ENCODE data around the gene KLHL29. TPM values are rescaled to one million over a fixed set of nuclear protein-coding genes. Genes with fewer than 3 reads are reported as not detected.

Gene KLHL29
- total RNA-seq, 1 donor from 2014 or later, result 5.5 TPM

- no peak overlapping the region for H3K27ac Mint-ChIP-seq (ENCODE audit: unreplicated experiment)
- no peak for TF ChIP-seq EZH2 (IDR thresholded peaks at IDR 0.05; ENCODE audit: insufficient read depth, low read length)
- no peak overlapping the region for H3K4me3 ChIP-seq (ENCODE audit: insufficient read depth, low read depth, low read length)
- H3K36me3 Mint-ChIP-seq (ENCODE audit: low read depth, unreplicated experiment), result no peaks in the 10 kb centered on the region
- H4K20me1 ChIP-seq (ENCODE audit: insufficient read depth, low read length), result no peaks in the 10 kb centered on the region
- H3K4me1 Mint-ChIP-seq (ENCODE audit: low read depth, unreplicated experiment), result peaks cover 9% of the 10 kb centered on the region
- H3K79me2 ChIP-seq (ENCODE audit: insufficient read depth, low read length), result no peaks in the 10 kb centered on the region
- H3K27me3 ChIP-seq (ENCODE audit: insufficient read depth, low read length), result no peaks in the 10 kb centered on the region
- DNase-seq (ENCODE audit: low read depth) (no peak), FAIRE-seq (no peak)
- H3K9me3 ChIP-seq (ENCODE audit: insufficient read depth, low read depth, low read length), result no peaks in the 10 kb centered on the region
- peaks cover 16% of the 10 kb centered on the region for H3K4me1 ChIP-seq (ENCODE audit: insufficient read depth, low read length)
- no peaks in the 10 kb centered on the region for H3K36me3 ChIP-seq (ENCODE audit: insufficient read depth, low read length)
- no peak overlapping the region for H3K4me3 Mint-ChIP-seq (ENCODE audit: unreplicated experiment)
- no peak overlapping the region for H2AFZ ChIP-seq (ENCODE audit: low read depth, low read length)
- peaks cover 13% of the 10 kb centered on the region for H3K27me3 Mint-ChIP-seq (ENCODE audit: low read depth, unreplicated experiment)
- no peaks in the 10 kb centered on the region for H3K9me3 Mint-ChIP-seq (ENCODE audit: unreplicated experiment)
- no peak overlapping the region for H3K4me2 ChIP-seq (ENCODE audit: low read length)
- H3K9ac ChIP-seq (ENCODE audit: low read length), result no peak overlapping the region
- H3K27ac ChIP-seq (ENCODE audit: low read depth, low read length), result no peak overlapping the region
Observed at GRCh38 chr2:23423873-23424680, 39.1 kb downstream of the KLHL29 start.

GRCh38 chr2:23425338-23425871, 40.4 kb downstream of the KLHL29 start:
- H3K36me3 Mint-ChIP-seq (ENCODE audit: low read depth, unreplicated experiment), result no peaks in the 10 kb centered on the region
- H3K27me3 ChIP-seq (ENCODE audit: insufficient read depth, low read length), result no peaks in the 10 kb centered on the region
- H3K9ac ChIP-seq (ENCODE audit: low read length), result no peak overlapping the region
- H2AFZ ChIP-seq (ENCODE audit: low read depth, low read length), result no peak overlapping the region
- no peak overlapping the region for H3K4me3 ChIP-seq (ENCODE audit: insufficient read depth, low read depth, low read length)
- no peak overlapping the region for H3K4me3 Mint-ChIP-seq (ENCODE audit: unreplicated experiment)
- FAIRE-seq (no peak), DNase-seq (ENCODE audit: low read depth) (no peak)
- no peak for TF ChIP-seq CTCF (IDR thresholded peaks at IDR 0.05; ENCODE audit: insufficient read depth, low read depth, low read length)
- H3K27ac Mint-ChIP-seq (ENCODE audit: unreplicated experiment), result no peak overlapping the region
- no peak overlapping the region for H3K4me2 ChIP-seq (ENCODE audit: low read length)
- H3K4me1 Mint-ChIP-seq (ENCODE audit: low read depth, unreplicated experiment), result peaks cover 8% of the 10 kb centered on the region
- H3K27me3 Mint-ChIP-seq (ENCODE audit: low read depth, unreplicated experiment), result peaks cover 15% of the 10 kb centered on the region
- H4K20me1 ChIP-seq (ENCODE audit: insufficient read depth, low read length), result no peaks in the 10 kb centered on the region
- no peaks in the 10 kb centered on the region for H3K36me3 ChIP-seq (ENCODE audit: insufficient read depth, low read length)
- peaks cover 21% of the 10 kb centered on the region for H3K4me1 ChIP-seq (ENCODE audit: insufficient read depth, low read length)
- no peak overlapping the region for H3K27ac ChIP-seq (ENCODE audit: low read depth, low read length)
- no peaks in the 10 kb centered on the region for H3K79me2 ChIP-seq (ENCODE audit: insufficient read depth, low read length)
- no peaks in the 10 kb centered on the region for H3K9me3 ChIP-seq (ENCODE audit: insufficient read depth, low read depth, low read length)
- no peaks in the 10 kb centered on the region for H3K9me3 Mint-ChIP-seq (ENCODE audit: unreplicated experiment)

GRCh38 chr2:23425885-23426262, 40.9 kb downstream of the KLHL29 start:
- Histone ChIP-seq H3K79me2 (ENCODE audit: insufficient read depth, low read length) (no peaks in the 10 kb centered on the region), H2AFZ (ENCODE audit: low read depth, low read length) (no peak overlapping the region), H3K36me3 (ENCODE audit: insufficient read depth, low read length) (no peaks in the 10 kb centered on the region), H3K4me1 (ENCODE audit: insufficient read depth, low read length) (peaks cover 24% of the 10 kb centered on the region), H3K4me2 (ENCODE audit: low read length) (peak overlapping the region; percentile 46), H3K9me3 (ENCODE audit: insufficient read depth, low read depth, low read length) (no peaks in the 10 kb centered on the region), H3K4me3 (ENCODE audit: insufficient read depth, low read depth, low read length) (no peak overlapping the region), H3K9ac (ENCODE audit: low read length) (no peak overlapping the region), H3K27me3 (ENCODE audit: insufficient read depth, low read length) (no peaks in the 10 kb centered on the region), H4K20me1 (ENCODE audit: insufficient read depth, low read length) (no peaks in the 10 kb centered on the region), H3K27ac (ENCODE audit: low read depth, low read length) (no peak overlapping the region)
- Mint-ChIP-seq H3K9me3 (ENCODE audit: unreplicated experiment) (no peaks in the 10 kb centered on the region), H3K27ac (ENCODE audit: unreplicated experiment) (no peak overlapping the region), H3K36me3 (ENCODE audit: low read depth, unreplicated experiment) (no peaks in the 10 kb centered on the region), H3K4me3 (ENCODE audit: unreplicated experiment) (no peak overlapping the region), H3K27me3 (ENCODE audit: low read depth, unreplicated experiment) (peaks cover 15% of the 10 kb centered on the region), H3K4me1 (ENCODE audit: low read depth, unreplicated experiment) (peaks cover 11% of the 10 kb centered on the region)
- peak; percentile 41 for DNase-seq (ENCODE audit: low read depth)
- TF ChIP-seq EZH2 (IDR thresholded peaks at IDR 0.05; ENCODE audit: insufficient read depth, low read length) (no peak), CTCF (IDR thresholded peaks at IDR 0.05; ENCODE audit: insufficient read depth, low read depth, low read length) (no peak)
- FAIRE-seq, result no peak
